ENCODE results near the gene KRT85.
"Not testable (repeated sequence)": the region's sequence is repeated elsewhere in the genome, so short reads cannot be mapped to it uniquely, and the experiment has no call there.

Gene KRT85

DNA sequence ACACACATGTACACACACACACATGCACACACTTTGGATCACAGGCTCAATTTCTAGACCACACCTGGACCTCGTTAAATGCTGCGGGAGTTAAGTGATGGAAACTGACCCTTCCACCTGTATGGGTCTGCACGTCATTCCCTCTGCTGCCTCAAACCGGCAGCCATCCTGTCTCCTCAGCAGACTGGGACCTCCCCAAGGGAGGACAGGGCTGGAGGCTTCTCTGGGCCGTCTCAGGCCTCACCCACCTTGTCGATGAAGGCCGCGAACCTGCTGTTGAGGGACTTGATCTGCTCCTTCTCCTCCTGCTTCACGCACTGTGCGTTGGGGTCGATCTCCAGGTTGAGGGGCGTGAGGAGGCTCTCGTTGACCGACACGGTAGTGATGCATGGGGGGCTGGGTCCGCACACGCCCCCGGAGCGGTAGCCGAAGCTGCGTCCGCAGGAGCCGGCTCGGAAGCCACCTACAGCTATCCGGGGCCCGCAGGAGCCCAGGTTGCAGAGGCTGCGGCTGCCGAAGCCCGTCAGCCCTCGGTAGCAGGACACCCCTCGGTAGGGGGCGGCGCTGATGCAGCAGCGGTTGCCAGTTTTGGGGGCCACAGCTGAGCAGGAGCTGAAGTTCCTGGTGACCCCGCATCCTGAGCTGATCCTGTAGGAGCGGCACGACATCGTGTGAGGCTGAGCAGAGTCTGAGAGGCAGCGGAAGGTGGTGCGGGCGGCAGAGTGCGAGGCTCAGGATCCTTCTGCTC lies at the start of gene KRT85:
Gene KRT85 (minus strand): TSS at position 744 of the 748 bp plus-strand sequence. CDS start 76 bp downstream, at position 668.
- peaks cover 5 to 13% (median 11%) of the 10 kb centered on the region in 5 donors for H3K4me1 ChIP-seq (ENCODE audit: control insufficient read depth in 5 of 5, insufficient read depth in 5 of 5, low read length in 5 of 5)
- no peak within 1 kb of the TSS for H3K4me3 ChIP-seq (ENCODE audit: low read depth in 1 of 5, low read length in 5 of 5)
- H3K36me3 ChIP-seq (ENCODE audit: control insufficient read depth in 5 of 5, insufficient read depth in 5 of 5, low read length in 5 of 5): no peaks in the 10 kb centered on the region
- H3K27me3 ChIP-seq (ENCODE audit: control insufficient read depth in 5 of 5, insufficient read depth in 4 of 5, low read length in 5 of 5): peaks cover 0 to 13% (median 7%) of the 10 kb centered on the region in 5 donors
- H3K9ac ChIP-seq (ENCODE audit: low read length in 5 of 5): no peak within 1 kb of the TSS
- no peaks in the 10 kb centered on the region for H3K9me3 ChIP-seq (ENCODE audit: control insufficient read depth in 5 of 5, low read length in 5 of 5)
- no peak within 1 kb of the TSS for H3K27ac ChIP-seq (ENCODE audit: low read depth, low read length)

- H3K36me3 ChIP-seq (ENCODE audit: control insufficient read depth in 5 of 5, insufficient read depth in 5 of 5, low read length in 5 of 5): no peaks in the 10 kb centered on the region
- peak overlapping the region; percentile 50 for H3K27ac ChIP-seq (ENCODE audit: low read depth, low read length)
- H3K4me1 ChIP-seq (ENCODE audit: control insufficient read depth in 5 of 5, insufficient read depth in 5 of 5, low read length in 5 of 5): peaks cover 7 to 23% (median 19%) of the 10 kb centered on the region in 5 donors
Measured at GRCh38 chr12:52416795-52417194, 49.5 kb upstream of the KRT85 start.

DNA sequence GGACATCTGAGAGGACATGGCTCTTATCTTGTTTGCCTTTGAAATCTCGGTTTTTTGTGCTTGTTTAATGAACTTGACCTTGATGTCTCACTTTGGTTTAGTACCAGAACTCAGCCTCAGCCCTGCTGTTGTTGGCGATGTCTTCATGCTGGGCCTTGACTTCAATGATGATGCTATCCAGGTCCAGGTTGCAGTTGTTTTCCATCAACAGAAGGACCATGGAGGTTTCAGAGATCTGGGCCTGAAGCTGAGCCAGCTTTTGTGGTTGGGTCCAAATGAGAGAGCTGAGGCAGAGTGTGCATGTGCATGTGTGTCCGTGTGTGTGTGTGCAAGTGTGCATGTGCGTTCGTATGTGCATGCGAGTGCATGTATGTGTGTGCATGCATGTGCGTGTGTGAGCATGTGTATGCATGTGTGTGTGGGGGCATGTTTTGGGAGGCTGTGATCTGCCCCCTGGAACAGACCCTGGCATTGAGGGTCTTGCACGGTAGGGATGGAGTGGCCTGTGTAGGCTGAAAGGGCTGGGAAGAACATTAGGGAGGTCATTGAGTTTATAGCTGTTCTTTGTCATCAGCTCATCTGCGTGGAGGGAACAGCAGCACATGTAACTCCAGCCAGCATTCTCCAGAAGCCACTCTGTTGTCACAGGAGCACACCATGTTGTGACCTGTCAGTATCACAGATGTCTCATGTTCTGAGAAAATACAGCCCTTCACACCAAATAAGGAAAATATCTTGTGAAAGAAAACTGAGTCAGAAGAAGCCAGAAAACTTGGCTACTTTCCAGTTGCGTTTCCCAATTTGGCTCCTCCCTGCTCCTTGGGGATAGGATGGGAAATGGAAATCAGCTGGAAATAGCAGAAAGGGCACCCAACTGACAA lies 48.8 kb upstream of the KRT85 start:
- peak overlapping the region; percentile 50 for H3K27ac ChIP-seq (ENCODE audit: low read depth, low read length)
- no peak overlapping the region for H3K4me3 ChIP-seq (ENCODE audit: low read depth in 1 of 5, low read length in 5 of 5)
- peaks cover 7 to 23% (median 19%) of the 10 kb centered on the region in 5 donors for H3K4me1 ChIP-seq (ENCODE audit: control insufficient read depth in 5 of 5, insufficient read depth in 5 of 5, low read length in 5 of 5)
- no peak overlapping the region for H3K9ac ChIP-seq (ENCODE audit: low read length in 5 of 5)
- no peaks in the 10 kb centered on the region for H3K36me3 ChIP-seq (ENCODE audit: control insufficient read depth in 5 of 5, insufficient read depth in 5 of 5, low read length in 5 of 5)
- no peaks in the 10 kb centered on the region for H3K9me3 ChIP-seq (ENCODE audit: control insufficient read depth in 5 of 5, low read length in 5 of 5)
- H3K27me3 ChIP-seq (ENCODE audit: control insufficient read depth in 5 of 5, insufficient read depth in 4 of 5, low read length in 5 of 5): no peaks in the 10 kb centered on the region

More at GRCh38 chr12:52416795-52417194, 49.5 kb upstream of the KRT85 start:
- no peak overlapping the region for H3K4me3 ChIP-seq (ENCODE audit: low read depth in 1 of 5, low read length in 5 of 5)
- no peaks in the 10 kb centered on the region for H3K9me3 ChIP-seq (ENCODE audit: control insufficient read depth in 5 of 5, low read length in 5 of 5)
- H3K9ac ChIP-seq (ENCODE audit: low read length in 5 of 5): peak overlapping the region in 1 of 5 donors; percentile 28
- H3K27me3 ChIP-seq (ENCODE audit: control insufficient read depth in 5 of 5, insufficient read depth in 4 of 5, low read length in 5 of 5): no peaks in the 10 kb centered on the region

- no peak overlapping the region for H3K4me3 ChIP-seq (ENCODE audit: low read depth in 1 of 5, low read length in 5 of 5)
- H3K4me1 ChIP-seq (ENCODE audit: control insufficient read depth in 5 of 5, insufficient read depth in 5 of 5, low read length in 5 of 5): peaks cover 7 to 23% (median 19%) of the 10 kb centered on the region in 5 donors
- no peak overlapping the region for H3K27ac ChIP-seq (ENCODE audit: low read depth, low read length)
- H3K36me3 ChIP-seq (ENCODE audit: control insufficient read depth in 5 of 5, insufficient read depth in 5 of 5, low read length in 5 of 5): no peaks in the 10 kb centered on the region
- H3K9ac ChIP-seq (ENCODE audit: low read length in 5 of 5): no peak overlapping the region
- no peaks in the 10 kb centered on the region for H3K9me3 ChIP-seq (ENCODE audit: control insufficient read depth in 5 of 5, low read length in 5 of 5)
- H3K27me3 ChIP-seq (ENCODE audit: control insufficient read depth in 5 of 5, insufficient read depth in 4 of 5, low read length in 5 of 5): no peaks in the 10 kb centered on the region
Measured at GRCh38 chr12:52414936-52415335, 47.7 kb upstream of the KRT85 start.

DNA sequence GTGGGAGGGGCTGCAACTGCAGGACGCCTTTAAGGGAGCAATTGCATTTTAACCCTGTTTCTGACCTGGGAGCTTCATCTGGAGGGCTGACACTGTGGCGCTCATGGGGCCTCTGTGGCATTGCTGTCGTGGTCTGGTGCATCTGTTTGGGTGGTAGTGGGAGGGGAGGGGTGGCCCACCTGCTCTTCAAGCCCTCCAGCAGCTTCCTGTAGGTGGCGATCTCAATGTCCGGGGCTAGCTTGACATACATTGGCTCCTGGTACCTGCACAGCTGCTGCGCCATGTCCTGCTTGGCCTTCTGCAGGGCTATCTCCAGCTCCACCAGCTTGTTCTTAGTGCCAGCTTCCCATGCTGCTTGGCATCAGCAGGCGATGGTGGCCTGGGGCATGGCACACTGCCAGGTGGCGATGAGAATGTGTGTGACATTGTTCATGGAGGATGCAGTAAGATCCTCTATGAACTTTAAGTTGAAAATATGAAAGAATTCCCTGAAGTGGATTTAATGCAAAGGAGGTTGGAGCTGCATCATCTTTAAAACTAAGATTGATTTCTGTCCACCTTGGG lies 46.6 kb upstream of the KRT85 start:
- H3K4me3 ChIP-seq (ENCODE audit: low read depth in 1 of 5, low read length in 5 of 5): no peak overlapping the region
- no peak overlapping the region for H3K9ac ChIP-seq (ENCODE audit: low read length in 5 of 5)
- H3K27me3 ChIP-seq (ENCODE audit: control insufficient read depth in 5 of 5, insufficient read depth in 4 of 5, low read length in 5 of 5): no peaks in the 10 kb centered on the region
- no peaks in the 10 kb centered on the region for H3K9me3 ChIP-seq (ENCODE audit: control insufficient read depth in 5 of 5, low read length in 5 of 5)
- no peaks in the 10 kb centered on the region for H3K36me3 ChIP-seq (ENCODE audit: control insufficient read depth in 5 of 5, insufficient read depth in 5 of 5, low read length in 5 of 5)
- H3K4me1 ChIP-seq (ENCODE audit: control insufficient read depth in 5 of 5, insufficient read depth in 5 of 5, low read length in 5 of 5): peaks cover 7 to 23% (median 19%) of the 10 kb centered on the region in 5 donors
- no peak overlapping the region for H3K27ac ChIP-seq (ENCODE audit: low read depth, low read length)

DNA sequence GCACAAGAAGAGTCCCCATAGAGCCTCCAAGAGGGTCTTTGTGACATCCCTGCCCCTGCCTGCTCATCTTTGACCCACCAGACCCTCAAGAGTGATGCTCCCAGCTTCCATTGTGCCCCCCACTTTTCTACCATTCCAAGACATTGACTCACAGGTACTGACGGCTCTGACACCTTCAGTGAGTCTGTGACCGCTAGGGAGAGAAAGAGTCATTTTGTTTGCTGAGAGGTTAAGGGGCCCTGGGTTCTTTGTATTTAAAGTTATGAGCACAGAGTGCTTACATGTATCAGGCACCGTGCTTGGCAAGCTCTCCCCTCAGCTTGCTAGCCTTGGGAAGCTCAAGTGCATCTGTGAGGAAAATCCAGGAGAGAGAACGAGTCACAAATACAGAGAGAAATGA lies 45.9 kb upstream of the KRT85 start:
- no peaks in the 10 kb centered on the region for H3K36me3 ChIP-seq (ENCODE audit: control insufficient read depth in 5 of 5, insufficient read depth in 5 of 5, low read length in 5 of 5)
- no peaks in the 10 kb centered on the region for H3K9me3 ChIP-seq (ENCODE audit: control insufficient read depth in 5 of 5, low read length in 5 of 5)
- H3K27me3 ChIP-seq (ENCODE audit: control insufficient read depth in 5 of 5, insufficient read depth in 4 of 5, low read length in 5 of 5): peaks cover 0 to 2% (median 0%) of the 10 kb centered on the region in 5 donors
- H3K4me3 ChIP-seq (ENCODE audit: low read depth in 1 of 5, low read length in 5 of 5): no peak overlapping the region
- H3K4me1 ChIP-seq (ENCODE audit: control insufficient read depth in 5 of 5, insufficient read depth in 5 of 5, low read length in 5 of 5): peaks cover 7 to 23% (median 19%) of the 10 kb centered on the region in 5 donors
- no peak overlapping the region for H3K9ac ChIP-seq (ENCODE audit: low read length in 5 of 5)
- no peak overlapping the region for H3K27ac ChIP-seq (ENCODE audit: low read depth, low read length)

GRCh38 chr12:52411815-52412214 lies 44.5 kb upstream of the KRT85 start:
- Histone ChIP-seq H3K9me3 (ENCODE audit: control insufficient read depth in 5 of 5, low read length in 5 of 5) (no peaks in the 10 kb centered on the region), H3K4me1 (ENCODE audit: control insufficient read depth in 5 of 5, insufficient read depth in 5 of 5, low read length in 5 of 5) (peaks cover 7 to 14% (median 11%) of the 10 kb centered on the region in 5 donors), H3K9ac (ENCODE audit: low read length in 5 of 5) (no peak overlapping the region), H3K27ac (ENCODE audit: low read depth, low read length) (no peak overlapping the region), H3K4me3 (ENCODE audit: low read depth in 1 of 5, low read length in 5 of 5) (no peak overlapping the region), H3K27me3 (ENCODE audit: control insufficient read depth in 5 of 5, insufficient read depth in 4 of 5, low read length in 5 of 5) (peaks cover 0 to 2% (median 0%) of the 10 kb centered on the region in 5 donors), H3K36me3 (ENCODE audit: control insufficient read depth in 5 of 5, insufficient read depth in 5 of 5, low read length in 5 of 5) (no peaks in the 10 kb centered on the region)

- not testable (repeated sequence) for H3K4me3 ChIP-seq (ENCODE audit: low read depth in 1 of 5, low read length in 5 of 5); H3K27ac ChIP-seq (ENCODE audit: low read depth, low read length); H3K9me3 ChIP-seq (ENCODE audit: control insufficient read depth in 5 of 5, low read length in 5 of 5); H3K4me1 ChIP-seq (ENCODE audit: control insufficient read depth in 5 of 5, insufficient read depth in 5 of 5, low read length in 5 of 5); H3K27me3 ChIP-seq (ENCODE audit: control insufficient read depth in 5 of 5, insufficient read depth in 4 of 5, low read length in 5 of 5); H3K36me3 ChIP-seq (ENCODE audit: control insufficient read depth in 5 of 5, insufficient read depth in 5 of 5, low read length in 5 of 5); H3K9ac ChIP-seq (ENCODE audit: low read length in 5 of 5)
Measured at GRCh38 chr12:52410589-52411248, 43.4 kb upstream of the KRT85 start.

DNA sequence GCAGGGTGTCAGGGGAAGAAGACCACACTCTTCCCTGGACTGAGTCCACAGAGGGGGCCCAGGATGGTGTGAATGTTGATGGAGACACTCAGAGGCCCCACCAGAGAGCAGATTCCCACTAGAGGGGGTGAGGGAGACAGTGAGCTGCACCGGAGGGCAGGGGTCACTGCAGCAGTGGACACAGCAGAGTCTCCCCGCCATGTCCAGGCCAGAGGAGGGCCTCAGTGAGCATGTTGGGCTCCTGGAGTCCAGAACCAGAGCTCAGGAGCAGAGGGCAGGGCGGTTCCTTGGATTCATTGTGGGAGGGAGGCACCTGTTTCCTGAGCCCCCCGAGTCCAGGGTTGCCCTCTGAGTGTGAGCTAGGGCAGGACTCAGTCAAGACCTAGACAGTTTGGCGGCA lies 40.6 kb upstream of the KRT85 start:
- peaks cover 0 to 2% (median 0%) of the 10 kb centered on the region in 5 donors for H3K27me3 ChIP-seq (ENCODE audit: control insufficient read depth in 5 of 5, insufficient read depth in 4 of 5, low read length in 5 of 5)
- H3K36me3 ChIP-seq (ENCODE audit: control insufficient read depth in 5 of 5, insufficient read depth in 5 of 5, low read length in 5 of 5): no peaks in the 10 kb centered on the region
- no peak overlapping the region for H3K27ac ChIP-seq (ENCODE audit: low read depth, low read length)
- H3K4me3 ChIP-seq (ENCODE audit: low read depth in 1 of 5, low read length in 5 of 5): no peak overlapping the region
- H3K4me1 ChIP-seq (ENCODE audit: control insufficient read depth in 5 of 5, insufficient read depth in 5 of 5, low read length in 5 of 5): no peaks in the 10 kb centered on the region
- no peak overlapping the region for H3K9ac ChIP-seq (ENCODE audit: low read length in 5 of 5)
- H3K9me3 ChIP-seq (ENCODE audit: control insufficient read depth in 5 of 5, low read length in 5 of 5): no peaks in the 10 kb centered on the region

Data from subcutaneous abdominal adipose tissue (tissue), 5 donors.